HG02973 (cell line): ENCODE measurements around the gene LYPD3.
"Not testable (repeated sequence)": the region's sequence is repeated elsewhere in the genome, so short reads cannot be mapped to it uniquely, and the experiment has no call there.

Source experiments
- ATAC-seq: cut with Tn5 transposase; IDR thresholded peaks from one replicate; pipeline ENCODE4 v1.9.1; 2021; ENCODE audit warnings: moderate library complexity; ENCODE audit not compliant: unreplicated experiment

LYPD3 gene

GRCh38 chr19:43462785-43463380 is 2.5 kb downstream of the LYPD3 start:
- no peak for ATAC-seq

GRCh38 chr19:43462383-43462782 is 3.0 kb downstream of the LYPD3 start:
- no peak for ATAC-seq

GRCh38 chr19:43461303-43461702 is 4.1 kb downstream of the LYPD3 start:
- no peak for ATAC-seq

- ATAC-seq = no peak
Measured at GRCh38 chr19:43460362-43461016, 4.9 kb downstream of the LYPD3 start.

GRCh38 chr19:43457809-43458208 is 7.6 kb downstream of the LYPD3 start:
- no peak for ATAC-seq

GRCh38 chr19:43455321-43456113 is 9.9 kb downstream of the LYPD3 start:
- ATAC-seq = no peak

GRCh38 chr19:43454031-43454430 is 11.4 kb downstream of the LYPD3 start:
- no peak for ATAC-seq

GRCh38 chr19:43452582-43452981 is 12.8 kb downstream of the LYPD3 start:
- ATAC-seq = no peak

GRCh38 chr19:43450545-43450997 is 14.8 kb downstream of the LYPD3 start:
- ATAC-seq = no peak

GRCh38 chr19:43447655-43448054 is 17.8 kb downstream of the LYPD3 start:
- no peak for ATAC-seq

GRCh38 chr19:43446746-43447489 is 18.5 kb downstream of the LYPD3 start:
- no peak for ATAC-seq

GRCh38 chr19:43445426-43445825 is 20.0 kb downstream of the LYPD3 start:
- ATAC-seq = no peak

GRCh38 chr19:43444531-43445287 is 20.7 kb downstream of the LYPD3 start:
- no peak for ATAC-seq

- ATAC-seq = not testable (repeated sequence)
Measured at GRCh38 chr19:43444091-43444490, 21.3 kb downstream of the LYPD3 start.

- ATAC-seq = no peak
Measured at GRCh38 chr19:43441716-43442115, 23.7 kb downstream of the LYPD3 start.

- no peak for ATAC-seq
Measured at GRCh38 chr19:43439709-43440063, 25.7 kb downstream of the LYPD3 start.

- ATAC-seq = no peak
Measured at GRCh38 chr19:43439032-43439708, 26.2 kb downstream of the LYPD3 start.

- no peak for ATAC-seq
Measured at GRCh38 chr19:43438291-43439031, 26.9 kb downstream of the LYPD3 start.

GRCh38 chr19:43437712-43438111 is 27.7 kb downstream of the LYPD3 start:
- no peak for ATAC-seq
